ENCODE results near the gene HSD11B1L. TPM values are rescaled to one million over a fixed set of nuclear protein-coding genes. Genes with fewer than 3 reads are reported as not detected.
"Not testable (repeated sequence)": the region's sequence is repeated elsewhere in the genome, so short reads cannot be mapped to it uniquely, and the experiment has no call there.

HSD11B1L gene
- total RNA-seq, 2 donors from 2014 or later, result 10.3 to 12.6 TPM

DNA sequence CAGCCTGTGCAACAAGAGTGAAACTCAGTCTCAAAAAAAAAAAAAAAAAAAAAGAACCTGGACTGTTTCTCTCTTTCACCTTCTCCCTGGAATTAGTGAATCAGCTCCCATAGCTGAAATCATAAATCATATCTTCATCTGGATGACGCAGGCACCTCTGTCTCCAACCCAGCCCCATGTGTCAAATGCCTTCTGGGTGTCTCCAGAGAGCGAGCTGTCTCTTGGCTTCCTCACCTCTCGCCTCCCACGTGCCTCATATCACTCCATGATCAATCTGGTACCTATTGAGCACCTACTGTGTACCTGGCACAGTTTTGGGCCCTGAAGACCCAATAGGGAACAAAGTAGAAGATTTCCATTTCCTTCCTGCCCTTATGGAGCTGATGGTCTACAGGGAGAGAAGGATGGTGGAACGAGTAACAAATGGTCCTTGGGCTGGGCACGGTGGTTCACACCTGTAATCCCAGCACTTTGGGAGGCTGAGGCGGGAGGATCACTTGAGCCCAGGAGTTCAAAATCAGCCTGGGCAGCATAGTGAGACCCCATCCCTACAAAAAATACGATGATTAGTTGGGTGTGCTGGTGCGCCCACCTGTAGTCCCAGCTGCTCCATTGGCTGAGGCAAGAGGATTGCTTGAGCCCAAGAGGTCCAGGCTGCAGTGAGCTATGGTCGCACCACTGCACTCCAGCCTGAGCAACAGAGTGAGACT lies 2.5 kb downstream of the HSD11B1L start:
- Histone ChIP-seq H3K4me3 (no peak overlapping the region), H3K4me1 (peaks cover 0 to 28% of the 10 kb centered on the region in 2 donors), H3K9me3 (no peaks in the 10 kb centered on the region), H3K27me3 (no peaks in the 10 kb centered on the region), H3K36me3 (peaks cover 4% of the 10 kb centered on the region), H3K27ac (no peak overlapping the region)
- no peak for DNase-seq (ENCODE audit: low spot score)
- TF ChIP-seq, protein P1, sequence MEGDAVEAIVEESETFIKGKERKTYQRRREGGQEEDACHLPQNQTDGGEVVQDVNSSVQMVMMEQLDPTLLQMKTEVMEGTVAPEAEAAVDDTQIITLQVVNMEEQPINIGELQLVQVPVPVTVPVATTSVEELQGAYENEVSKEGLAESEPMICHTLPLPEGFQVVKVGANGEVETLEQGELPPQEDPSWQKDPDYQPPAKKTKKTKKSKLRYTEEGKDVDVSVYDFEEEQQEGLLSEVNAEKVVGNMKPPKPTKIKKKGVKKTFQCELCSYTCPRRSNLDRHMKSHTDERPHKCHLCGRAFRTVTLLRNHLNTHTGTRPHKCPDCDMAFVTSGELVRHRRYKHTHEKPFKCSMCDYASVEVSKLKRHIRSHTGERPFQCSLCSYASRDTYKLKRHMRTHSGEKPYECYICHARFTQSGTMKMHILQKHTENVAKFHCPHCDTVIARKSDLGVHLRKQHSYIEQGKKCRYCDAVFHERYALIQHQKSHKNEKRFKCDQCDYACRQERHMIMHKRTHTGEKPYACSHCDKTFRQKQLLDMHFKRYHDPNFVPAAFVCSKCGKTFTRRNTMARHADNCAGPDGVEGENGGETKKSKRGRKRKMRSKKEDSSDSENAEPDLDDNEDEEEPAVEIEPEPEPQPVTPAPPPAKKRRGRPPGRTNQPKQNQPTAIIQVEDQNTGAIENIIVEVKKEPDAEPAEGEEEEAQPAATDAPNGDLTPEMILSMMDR (IDR thresholded peaks at IDR 0.05), result no peak

DNA sequence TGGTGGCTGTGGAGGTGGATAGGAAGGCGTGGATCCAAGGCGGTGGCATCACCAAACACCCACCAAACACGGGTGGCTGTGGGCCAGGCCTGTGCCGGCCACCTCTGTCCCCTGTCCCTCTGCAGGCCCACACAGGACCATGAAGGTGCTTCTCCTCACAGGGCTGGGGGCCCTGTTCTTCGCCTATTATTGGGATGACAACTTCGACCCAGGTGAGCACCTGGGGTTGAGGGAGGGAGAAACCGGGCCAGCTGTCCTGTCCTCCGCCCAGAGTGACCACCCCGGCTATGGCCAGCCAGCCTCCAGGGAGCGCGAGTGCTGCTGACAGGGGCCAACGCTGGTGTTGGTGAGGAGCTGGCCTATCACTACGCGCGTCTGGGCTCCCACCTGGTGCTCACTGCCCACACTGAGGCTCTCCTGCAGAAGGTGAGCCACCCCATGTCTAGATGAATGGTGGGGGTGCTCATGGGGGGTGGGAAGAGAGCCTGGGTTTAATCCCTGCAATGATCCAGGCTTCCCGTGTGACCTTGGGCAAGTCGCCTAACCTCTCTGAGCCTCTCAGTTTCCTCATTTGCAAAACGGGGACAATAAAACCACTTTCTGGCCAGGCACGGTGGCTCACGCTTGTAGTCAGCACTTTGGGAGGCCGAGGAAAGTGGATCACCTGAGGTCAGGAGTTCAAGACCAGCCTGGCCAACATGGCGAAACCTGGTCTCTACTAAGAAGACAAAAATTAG lies 4.0 kb downstream of the HSD11B1L start:
- no peaks in the 10 kb centered on the region for H3K36me3 ChIP-seq
- H3K4me3 ChIP-seq, result no peak overlapping the region
- H3K27ac ChIP-seq, result no peak overlapping the region
- DNase-seq (ENCODE audit: low spot score), result no peak
- H3K9me3 ChIP-seq, result no peaks in the 10 kb centered on the region
- H3K27me3 ChIP-seq, result no peaks in the 10 kb centered on the region
- peaks cover 0 to 16% of the 10 kb centered on the region in 2 donors for H3K4me1 ChIP-seq
- TF ChIP-seq, protein P1 (IDR thresholded peaks at IDR 0.05), result no peak

DNA sequence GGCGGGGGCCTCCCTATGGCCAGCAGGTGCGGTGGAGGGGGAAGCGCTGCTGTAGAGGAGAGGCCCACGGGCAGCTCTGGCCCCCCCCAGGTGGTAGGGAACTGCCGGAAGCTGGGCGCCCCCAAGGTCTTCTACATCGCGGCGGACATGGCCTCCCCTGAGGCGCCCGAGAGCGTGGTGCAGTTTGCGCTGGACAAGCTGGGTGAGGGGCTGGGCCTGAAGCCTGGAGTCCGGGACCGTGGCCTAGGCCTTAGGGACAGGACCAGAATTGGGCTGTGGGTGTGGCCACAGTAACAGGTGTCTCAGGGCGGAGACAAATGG lies 5.5 kb downstream of the HSD11B1L start:
- DNase-seq (ENCODE audit: low spot score), result no peak
- H3K27me3 ChIP-seq, result no peaks in the 10 kb centered on the region
- TF ChIP-seq, protein P1 (IDR thresholded peaks at IDR 0.05), result no peak

DNA sequence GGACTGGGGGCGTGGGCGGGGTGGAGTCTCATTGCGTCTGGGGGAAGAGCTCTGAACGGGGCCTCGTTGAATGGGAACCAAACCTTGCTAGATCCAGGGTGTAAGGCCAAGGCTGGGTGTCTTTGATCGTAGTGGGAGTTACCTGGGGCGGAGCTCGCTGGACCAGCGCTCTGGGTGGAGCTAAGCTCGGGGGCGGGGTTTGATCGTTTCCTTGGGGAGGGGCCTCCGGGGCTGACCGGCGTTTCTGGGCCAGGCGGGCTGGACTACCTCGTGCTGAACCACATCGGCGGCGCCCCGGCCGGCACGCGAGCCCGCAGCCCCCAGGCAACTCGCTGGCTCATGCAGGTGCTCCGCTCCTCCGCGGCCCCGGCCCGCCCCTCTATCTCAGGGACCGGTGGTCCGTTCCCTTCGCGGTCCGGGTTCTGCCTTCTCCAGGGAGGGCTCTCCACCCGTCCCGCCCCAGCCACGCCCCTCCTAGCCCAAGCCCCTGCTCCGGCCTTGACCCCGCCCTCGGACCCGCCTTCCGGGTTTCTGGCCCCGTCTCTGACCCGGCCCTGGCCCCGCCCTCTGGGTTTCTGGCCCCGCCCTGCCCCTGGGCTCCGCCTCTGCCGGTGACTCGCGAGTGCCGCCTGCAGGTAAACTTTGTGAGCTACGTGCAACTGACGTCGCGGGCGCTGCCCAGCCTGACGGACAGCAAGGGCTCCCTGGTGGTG lies 6.0 kb downstream of the HSD11B1L start:
- peak overlapping the region; percentile 59 to 71 for H3K27ac ChIP-seq
- H3K4me3 ChIP-seq, result peak overlapping the region; percentile 34 to 59
- H3K4me1 ChIP-seq, result peaks cover 0 to 21% of the 10 kb centered on the region in 2 donors
- TF ChIP-seq, protein P1 (IDR thresholded peaks at IDR 0.05), result peak; percentile 85 to 90
- H3K9me3 ChIP-seq, result no peaks in the 10 kb centered on the region
- DNase-seq (ENCODE audit: low spot score), result peak; percentile 96
- peaks cover 3% of the 10 kb centered on the region for H3K36me3 ChIP-seq
- no peaks in the 10 kb centered on the region for H3K27me3 ChIP-seq

More for the DNA sequence above, 5.5 kb downstream of the HSD11B1L start:
- Histone ChIP-seq H3K9me3 (no peaks in the 10 kb centered on the region), H3K36me3 (no peaks in the 10 kb centered on the region), H3K4me3 (peak overlapping the region; percentile 34 to 59), H3K27ac (peak overlapping the region; percentile 59 to 71), H3K4me1 (peaks cover 0 to 18% of the 10 kb centered on the region in 2 donors)

DNA sequence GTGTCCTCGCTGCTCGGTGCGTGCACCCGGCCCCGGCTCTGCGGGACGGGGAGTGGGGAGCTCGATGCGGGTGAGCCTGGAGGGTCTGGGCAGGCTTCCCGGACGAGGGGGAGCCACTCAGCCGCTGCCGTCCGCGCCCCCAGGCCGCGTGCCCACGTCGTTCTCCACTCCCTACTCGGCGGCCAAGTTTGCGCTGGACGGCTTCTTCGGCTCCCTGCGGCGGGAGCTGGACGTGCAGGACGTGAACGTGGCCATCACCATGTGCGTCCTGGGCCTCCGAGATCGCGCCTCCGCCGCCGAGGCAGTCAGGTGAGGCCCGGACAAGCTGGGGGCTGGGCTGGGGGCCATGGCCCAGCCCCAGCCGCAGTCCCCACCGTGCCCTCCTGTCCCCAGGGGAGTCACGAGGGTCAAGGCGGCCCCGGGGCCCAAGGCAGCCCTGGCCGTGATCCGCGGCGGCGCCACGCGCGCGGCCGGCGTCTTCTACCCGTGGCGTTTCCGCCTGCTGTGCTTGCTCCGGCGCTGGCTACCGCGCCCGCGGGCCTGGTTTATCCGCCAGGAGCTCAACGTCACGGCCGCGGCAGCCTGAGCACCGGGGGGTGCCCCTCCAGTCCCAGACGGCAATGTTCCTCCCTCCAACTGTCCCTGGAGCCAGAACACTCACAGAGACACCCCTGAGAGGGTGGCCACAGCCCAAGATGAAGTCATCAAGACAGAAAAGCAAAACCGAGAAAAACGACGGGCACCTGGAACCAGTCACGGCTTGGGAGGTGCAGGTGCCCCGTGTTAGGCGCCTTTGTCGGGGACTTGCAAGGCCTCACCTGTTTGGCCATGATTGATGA lies 6.8 kb downstream of the HSD11B1L start:
- H3K27me3 ChIP-seq, result no peaks in the 10 kb centered on the region
- H3K4me1 ChIP-seq, result peaks cover 0 to 29% of the 10 kb centered on the region in 2 donors
- peak overlapping the region; percentile 34 to 59 for H3K4me3 ChIP-seq
- H3K27ac ChIP-seq, result peak overlapping the region; percentile 59 to 71
- H3K9me3 ChIP-seq, result no peaks in the 10 kb centered on the region
- TF ChIP-seq, protein P1 (IDR thresholded peaks at IDR 0.05), result peak in 1 of 2 donors; percentile 5
- DNase-seq (ENCODE audit: low spot score), result no peak
- H3K36me3 ChIP-seq, result peaks cover 11% of the 10 kb centered on the region

DNA sequence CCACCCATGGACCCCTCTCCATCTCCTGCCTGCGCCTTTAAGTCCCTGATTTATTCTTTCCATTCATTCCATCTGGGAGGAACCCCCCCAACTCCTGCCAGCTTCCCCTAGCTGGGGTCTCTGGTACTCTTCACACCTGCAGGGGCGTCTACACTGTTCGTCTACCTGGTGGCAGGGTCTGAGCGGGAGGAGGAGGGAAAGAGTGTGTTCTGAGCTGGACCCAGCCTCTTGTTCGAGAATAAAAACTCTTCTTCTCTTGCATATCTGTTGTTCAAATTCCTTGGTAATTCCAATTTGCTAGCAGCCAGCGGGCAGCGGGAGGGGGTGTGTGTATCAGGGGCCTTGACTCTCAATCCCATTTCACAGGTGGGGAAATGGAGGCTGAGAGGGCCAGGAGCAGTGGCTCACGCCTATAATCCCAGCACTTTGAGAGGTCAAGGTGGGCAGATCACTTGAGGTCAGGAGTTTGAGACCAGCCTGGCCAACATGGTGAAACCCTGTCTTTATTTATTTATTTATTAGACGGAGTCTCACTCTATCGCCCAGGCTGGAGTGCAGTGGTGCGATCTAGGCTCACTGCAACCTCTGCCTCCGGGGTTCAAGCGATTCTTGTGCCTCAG lies 7.5 kb downstream of the HSD11B1L start:
- H3K4me3 ChIP-seq; H3K27me3 ChIP-seq; H3K27ac ChIP-seq; H3K9me3 ChIP-seq; DNase-seq (ENCODE audit: low spot score): not testable (repeated sequence)
- Histone ChIP-seq H3K4me1 (peaks cover 0 to 34% of the 10 kb centered on the region in 2 donors), H3K36me3 (peaks cover 19% of the 10 kb centered on the region)

Data from right atrium auricular region (tissue), 2 donors.